WERI-Rb-1 (cell line): ENCODE results near the gene ERP44.

Experiments
- DNase-seq: peaks from one replicate; pipeline ENCODE4 v3.0.0-alpha.2; 2020
- H3K27ac ChIP-seq: fragments of 250-450 bp; sonication (Bioruptor Pico); 2 replicates; pipeline ENCODE4 v1.5.1; 2020; ENCODE audit warnings: mild to moderate bottlenecking, moderate library complexity
- H3K27me3 ChIP-seq: fragments of 250-450 bp; sonication (Bioruptor Pico); 2 replicates; pipeline ENCODE4 v1.5.1; 2021; ENCODE audit warnings: mild to moderate bottlenecking, low read depth, moderate library complexity; ENCODE audit not compliant: insufficient read depth, severe bottlenecking
- H3K36me3 ChIP-seq: fragments of 250-450 bp; sonication (Bioruptor Pico); 2 replicates; pipeline ENCODE4 v1.5.1; 2020; ENCODE audit warnings: mild to moderate bottlenecking, moderate library complexity
- H3K4me3 ChIP-seq: 2 replicates; pipeline ENCODE4 v1.5.1; 2011; ENCODE audit warnings: low read depth, mild to moderate bottlenecking, control low read depth, low read length
- H3K9me3 ChIP-seq: fragments of 250-450 bp; sonication (Bioruptor Pico); 2 replicates; pipeline ENCODE4 v1.5.1; 2021; ENCODE audit warnings: mild to moderate bottlenecking, moderate library complexity; ENCODE audit not compliant: severe bottlenecking
- TF ChIP-seq, protein P1 (sequence below): IDR thresholded peaks from 2 replicates; pipeline ENCODE4 v1.5.1; 2011; ENCODE audit warnings: low read depth, mild to moderate bottlenecking, control low read depth, inconsistent platforms, low read length

Gene ERP44

DNA sequence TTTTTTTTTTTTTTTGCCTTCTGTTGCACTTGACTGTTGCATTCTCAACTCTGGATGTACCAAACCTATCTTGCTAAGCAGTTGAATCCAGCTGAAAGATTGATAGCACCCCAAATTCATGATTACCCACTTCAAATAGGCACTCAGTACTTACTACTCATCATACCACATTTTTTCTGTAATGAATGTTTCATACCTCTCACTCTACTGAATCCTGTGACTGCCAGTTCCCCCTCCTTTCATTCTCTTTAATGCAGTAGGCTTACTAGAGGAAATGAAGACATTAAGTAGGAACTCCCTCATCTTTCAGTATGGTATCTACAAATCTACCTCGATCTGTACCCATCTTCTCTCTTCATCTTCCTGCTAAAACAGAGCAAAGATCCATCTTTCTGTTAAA, 7.1 kb upstream of the ERP44 start:
- TF ChIP-seq, protein P1, sequence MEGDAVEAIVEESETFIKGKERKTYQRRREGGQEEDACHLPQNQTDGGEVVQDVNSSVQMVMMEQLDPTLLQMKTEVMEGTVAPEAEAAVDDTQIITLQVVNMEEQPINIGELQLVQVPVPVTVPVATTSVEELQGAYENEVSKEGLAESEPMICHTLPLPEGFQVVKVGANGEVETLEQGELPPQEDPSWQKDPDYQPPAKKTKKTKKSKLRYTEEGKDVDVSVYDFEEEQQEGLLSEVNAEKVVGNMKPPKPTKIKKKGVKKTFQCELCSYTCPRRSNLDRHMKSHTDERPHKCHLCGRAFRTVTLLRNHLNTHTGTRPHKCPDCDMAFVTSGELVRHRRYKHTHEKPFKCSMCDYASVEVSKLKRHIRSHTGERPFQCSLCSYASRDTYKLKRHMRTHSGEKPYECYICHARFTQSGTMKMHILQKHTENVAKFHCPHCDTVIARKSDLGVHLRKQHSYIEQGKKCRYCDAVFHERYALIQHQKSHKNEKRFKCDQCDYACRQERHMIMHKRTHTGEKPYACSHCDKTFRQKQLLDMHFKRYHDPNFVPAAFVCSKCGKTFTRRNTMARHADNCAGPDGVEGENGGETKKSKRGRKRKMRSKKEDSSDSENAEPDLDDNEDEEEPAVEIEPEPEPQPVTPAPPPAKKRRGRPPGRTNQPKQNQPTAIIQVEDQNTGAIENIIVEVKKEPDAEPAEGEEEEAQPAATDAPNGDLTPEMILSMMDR, result no peak
- Histone ChIP-seq H3K27me3 (no peaks in the 10 kb centered on the region), H3K9me3 (no peaks in the 10 kb centered on the region), H3K27ac (no peak overlapping the region), H3K36me3 (peaks cover 39% of the 10 kb centered on the region), H3K4me3 (no peak overlapping the region)
- no peak for DNase-seq

DNA sequence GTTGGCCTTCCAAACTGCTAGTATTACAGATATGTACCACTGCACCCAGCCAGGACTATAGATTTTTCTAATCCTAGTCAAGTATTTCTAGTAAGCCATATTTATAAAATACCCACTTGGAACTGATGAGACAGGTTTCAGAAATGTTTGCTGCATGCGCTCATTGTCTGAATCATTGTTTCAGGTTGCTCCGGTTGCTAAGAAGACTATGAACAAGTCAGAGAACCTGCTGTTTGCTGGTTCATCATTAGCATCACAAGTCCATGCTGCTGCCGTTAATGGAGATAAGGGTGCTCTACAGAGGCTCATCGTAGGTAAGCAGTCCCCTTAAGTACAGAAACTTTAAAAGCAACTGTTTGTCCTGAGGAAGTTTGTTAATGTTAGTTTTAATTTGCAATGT, 5.5 kb upstream of the ERP44 start:
- Histone ChIP-seq H3K27me3 (no peaks in the 10 kb centered on the region), H3K27ac (no peak overlapping the region), H3K9me3 (no peaks in the 10 kb centered on the region), H3K36me3 (peaks cover 34% of the 10 kb centered on the region), H3K4me3 (no peak overlapping the region)
- TF ChIP-seq, protein P1, result no peak
- DNase-seq, result no peak

- TF ChIP-seq, protein P1, result no peak
- H3K27ac ChIP-seq, result peak overlapping the region; percentile 3; the same call in 1 of the 2 replicates
- DNase-seq, result no peak
- no peaks in the 10 kb centered on the region for H3K9me3 ChIP-seq
- no peak overlapping the region for H3K4me3 ChIP-seq
- peaks cover 14% of the 10 kb centered on the region for H3K36me3 ChIP-seq
- H3K27me3 ChIP-seq, result no peaks in the 10 kb centered on the region
Observed at GRCh38 chr9:100101608-100102007, 2.8 kb upstream of the ERP44 start.

- no peaks in the 10 kb centered on the region for H3K27me3 ChIP-seq
- TF ChIP-seq, protein P1, result no peak
- no peak for DNase-seq
- H3K9me3 ChIP-seq, result no peaks in the 10 kb centered on the region
- H3K36me3 ChIP-seq, result peaks cover 3% of the 10 kb centered on the region; the same call in 1 of the 2 replicates
- H3K4me3 ChIP-seq, result peak overlapping the region; percentile 87
- H3K27ac ChIP-seq, result peak overlapping the region; percentile 87
Observed at GRCh38 chr9:100100146-100100667, 1.4 kb upstream of the ERP44 start.

- no peaks in the 10 kb centered on the region for H3K27me3 ChIP-seq
- H3K27ac ChIP-seq, result peak overlapping the region; percentile 87
- no peaks in the 10 kb centered on the region for H3K9me3 ChIP-seq
- peak overlapping the region; percentile 87 for H3K4me3 ChIP-seq
- peak; percentile 39 for DNase-seq
- no peaks in the 10 kb centered on the region for H3K36me3 ChIP-seq
- TF ChIP-seq, protein P1, result no peak
Observed at GRCh38 chr9:100099722-100100042, 882 bp upstream of the ERP44 start.
